Endothelial cell of umbilical vein (primary cell): ENCODE data around the gene SMARCA1. TPM values are rescaled to one million over a fixed set of nuclear protein-coding genes. Genes with fewer than 3 reads are reported as not detected.

Source experiments
- BruUV-seq: library from RNA; stranded (reverse); fragments of 400-500 nt; replicated peaks from 2 replicates; lab custom pipeline; 2021; lab: Mats Ljungman, UMichigan
- CTCF ChIA-PET: fragments of 300-600, 350-600 bp; sonication (Branson Sonifier 250); formaldehyde crosslinking; loops from one replicate; lab custom pipeline; 2021; ENCODE audit warnings: antibody characterized with exemption, inconsistent platforms; lab: Charles Lee
- POLR2A ChIA-PET: fragments of 300-600, 350-600 bp; sonication (Branson Sonifier 250); formaldehyde crosslinking; loops from one replicate; lab custom pipeline; 2021; ENCODE audit warnings: antibody characterized with exemption, inconsistent platforms; lab: Charles Lee
- DNase-seq: peaks from one replicate; pipeline ENCODE4 v3.0.0-alpha.2; 2011; ENCODE audit warnings: low read depth, low spot score
- FAIRE-seq: peaks from 2 replicates; lab custom pipeline; 2011; peaks lifted over from hg19 to GRCh38; lab: Jason Lieb, UNC
- H2AFZ ChIP-seq: 2 replicates; pipeline ENCODE4 v1.6.0; 2012; ENCODE audit warnings: low read depth, low read length, control low read depth, inconsistent platforms
- H3K27ac ChIP-seq: 2 replicates; pipeline ENCODE4 v1.5.1; 2011; ENCODE audit warnings: low read depth, mild to moderate bottlenecking, control low read depth, low read length, moderate library complexity; ENCODE audit not compliant: insufficient read depth
- H3K27me3 ChIP-seq, 2 experiments: 2 replicates each; pipeline versions ENCODE4 v1.6.0 to v1.6.1; 2011; ENCODE audit warnings: low read length in 2 of 2, mixed read lengths in 1 of 2; ENCODE audit not compliant: control insufficient read depth in 2 of 2, insufficient read depth in 2 of 2
- H3K36me3 ChIP-seq, 2 experiments: 2 replicates in 1 of 2; 3 replicates in 1 of 2; pipeline ENCODE4 v1.5.1; 2011; ENCODE audit warnings: low read length in 2 of 2, mild to moderate bottlenecking in 1 of 2, moderate library complexity in 1 of 2; ENCODE audit not compliant: control insufficient read depth in 2 of 2, insufficient read depth in 2 of 2; ENCODE audit errors: extremely low read depth in 1 of 2
- H3K4me1 ChIP-seq: 3 replicates; pipeline ENCODE4 v1.5.1; 2011; ENCODE audit warnings: mild to moderate bottlenecking, low read length; ENCODE audit not compliant: control insufficient read depth, insufficient read depth; ENCODE audit errors: extremely low read depth
- H3K4me2 ChIP-seq: 2 replicates; pipeline ENCODE4 v1.6.1; 2011; ENCODE audit warnings: low read length, control low read depth, mixed read lengths; ENCODE audit not compliant: insufficient read depth
- H3K4me3 ChIP-seq, 3 experiments: fragments of 200-600 bp in 1 of 3; sonication (generic), shearing (Covaris generic) in 1 of 3; replicated peaks in 1 of 3; 2 replicates each; pipeline ENCODE4 v1.5.1; 2011 to 2016; ENCODE audit warnings: control low read depth in 3 of 3, low read length in 3 of 3, mild to moderate bottlenecking in 2 of 3, inconsistent platforms in 1 of 3, low read depth in 1 of 3, moderate library complexity in 1 of 3; ENCODE audit not compliant: insufficient read depth in 1 of 3
- H3K79me2 ChIP-seq: 2 replicates; pipeline ENCODE4 v1.6.0; 2012; ENCODE audit warnings: low read length, inconsistent platforms; ENCODE audit not compliant: control insufficient read depth, insufficient read depth
- H3K9ac ChIP-seq: replicated peaks from 2 replicates; pipeline ENCODE3; 2011; ENCODE audit warnings: low read length, control low read depth; ENCODE audit not compliant: insufficient read depth; ENCODE audit errors: extremely low read depth
- H3K9me1 ChIP-seq: replicated peaks from 3 replicates; pipeline ENCODE4 v1.6.0; 2011; ENCODE audit warnings: mild to moderate bottlenecking, low read length; ENCODE audit not compliant: control insufficient read depth, insufficient read depth; ENCODE audit errors: extremely low read depth
- H3K9me3 ChIP-seq: replicated peaks from 2 replicates; pipeline ENCODE4 v1.5.1; 2012; ENCODE audit warnings: low read length, inconsistent platforms; ENCODE audit not compliant: control insufficient read depth, insufficient read depth
- H4K20me1 ChIP-seq: replicated peaks from 2 replicates; pipeline ENCODE3; 2011; ENCODE audit warnings: mild to moderate bottlenecking, low read length; ENCODE audit not compliant: control insufficient read depth, insufficient read depth; ENCODE audit errors: extremely low read depth
- EZH2 ChIP-seq: IDR thresholded peaks from 2 replicates; pipeline ENCODE4 v1.6.1; 2012; ENCODE audit warnings: borderline replicate concordance, low read depth, mild to moderate bottlenecking, moderate library complexity, low read length, inconsistent platforms; ENCODE audit not compliant: severe bottlenecking
- FOS ChIP-seq: IDR thresholded peaks from 2 replicates; pipeline ENCODE4 v1.6.1; 2011; ENCODE audit warnings: mild to moderate bottlenecking, low read length, moderate library complexity, borderline replicate concordance; ENCODE audit not compliant: insufficient read depth
- GATA2 ChIP-seq: IDR thresholded peaks from 2 replicates; pipeline ENCODE4 v1.7.0; 2011; ENCODE audit warnings: low read depth, mild to moderate bottlenecking, moderate library complexity, mixed read lengths, low read length; ENCODE audit not compliant: insufficient read length, insufficient read depth
- JUN ChIP-seq: IDR thresholded peaks from 2 replicates; pipeline ENCODE4 v1.6.1; 2011; ENCODE audit warnings: borderline replicate concordance, low read depth; ENCODE audit not compliant: insufficient read length, insufficient read depth
- MYC ChIP-seq: IDR thresholded peaks from one replicate; pipeline ENCODE4 v1.6.1; 2011; ENCODE audit warnings: mild to moderate bottlenecking, low read depth, low read length
- POLR2A ChIP-seq: IDR thresholded peaks from 2 replicates; pipeline ENCODE4 v1.6.1; 2012; ENCODE audit warnings: low read depth, mild to moderate bottlenecking, control low read depth, low read length
- POLR2AphosphoS5 ChIP-seq: IDR thresholded peaks from 2 replicates; pipeline ENCODE4 v1.6.1; 2012; ENCODE audit warnings: low read depth, mild to moderate bottlenecking, control low read depth, low read length, moderate library complexity; ENCODE audit not compliant: insufficient read depth
- dilution Hi-C: fragments of 300-500 bp; cut with MboI; formaldehyde crosslinking; loops from one replicate; pipeline ENCODE4 v1.15.0; 2019; ENCODE audit warnings: low sequenced_read_pairs; ENCODE audit not compliant: extremely low pct_ligation_motif_present
- intact Hi-C: fragments of 100-400 bp; cut with micrococcal nuclease; formaldehyde crosslinking; loops from one replicate; pipeline ENCODE4 v1.10.0; 2022
- polyA plus RNA-seq, 4 experiments: library from polyadenylated mRNA; depleted of rRNA in 3 of 4; stranded (reverse) in 3 of 4; unstranded in 1 of 4; fragments of >200 nt; gene quantifications; 2 replicates each; pipeline versions ENCODE4 v1.2.1 to v1.2.3, GENCODE V29; 2011 to 2012; ENCODE audit warnings: missing spikeins in 1 of 4
- total RNA-seq: library from RNA; stranded (reverse); gene quantifications from 2 replicates; pipeline ENCODE4 v1.2.3, GENCODE V29; 2021
- TF ChIP-seq, protein P1 (sequence below), 2 donors: IDR thresholded peaks; 1 replicate in 1 of 2; 2 replicates in 1 of 2; pipeline ENCODE4 v1.5.1; 2011; ENCODE audit warnings: low read length in 2 of 2, mild to moderate bottlenecking in 2 of 2, moderate library complexity in 2 of 2, control low read depth in 1 of 2, inconsistent platforms in 1 of 2, low read depth in 1 of 2; ENCODE audit not compliant: insufficient read depth in 1 of 2; ENCODE audit errors: extremely low read depth in 1 of 2
- TF ChIP-seq, protein P2 (sequence below): IDR thresholded peaks from 2 replicates; pipeline ENCODE4 v1.6.1; 2011; ENCODE audit not compliant: insufficient read depth, insufficient read length

Gene SMARCA1
- total and polyA plus RNA-seq, 2 donors (not counting 3 experiments of a cell fraction or from before 2014, with no cell fraction given) = 8.3 to 29.7 TPM

DNA sequence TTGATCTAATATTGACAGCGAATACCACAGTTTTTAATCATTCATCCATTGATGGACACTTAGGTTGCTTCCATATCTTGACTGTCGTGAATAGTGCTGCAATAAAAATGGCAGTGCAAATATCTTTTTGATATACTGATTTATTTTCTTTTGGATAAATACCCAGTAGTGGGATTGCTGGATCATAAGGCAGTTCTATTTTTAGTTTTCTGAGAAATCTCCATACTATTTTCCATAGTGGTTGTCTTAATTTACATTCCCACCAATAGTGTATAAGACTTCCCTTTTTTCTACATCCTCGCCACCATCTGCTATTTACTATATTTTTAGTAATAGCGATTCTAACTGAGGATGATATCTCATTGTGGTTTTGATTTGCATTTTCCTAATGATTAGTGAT is 100.1 kb downstream of the SMARCA1 start:
- Histone ChIP-seq H3K4me1 (no peaks in the 10 kb centered on the region), H2AFZ (no peak overlapping the region), H3K9me3 (no peaks in the 10 kb centered on the region), H3K9me1 (no peaks in the 10 kb centered on the region), H3K4me2 (no peak overlapping the region), H3K36me3 (no peaks in the 10 kb centered on the region), H4K20me1 (no peaks in the 10 kb centered on the region), H3K27me3 (no peaks in the 10 kb centered on the region), H3K4me3 (no peak overlapping the region), H3K9ac (no peak overlapping the region), H3K79me2 (no peaks in the 10 kb centered on the region), H3K27ac (no peak overlapping the region)
- DNase-seq (no peak), FAIRE-seq (no peak)
- dilution Hi-C loops (no loop called here), intact Hi-C loops (no loop called here)
- TF ChIP-seq JUN = no peak
- no peak for TF ChIP-seq MYC
- TF ChIP-seq POLR2A = no peak
- no peak for TF ChIP-seq FOS
- TF ChIP-seq, protein P1, sequence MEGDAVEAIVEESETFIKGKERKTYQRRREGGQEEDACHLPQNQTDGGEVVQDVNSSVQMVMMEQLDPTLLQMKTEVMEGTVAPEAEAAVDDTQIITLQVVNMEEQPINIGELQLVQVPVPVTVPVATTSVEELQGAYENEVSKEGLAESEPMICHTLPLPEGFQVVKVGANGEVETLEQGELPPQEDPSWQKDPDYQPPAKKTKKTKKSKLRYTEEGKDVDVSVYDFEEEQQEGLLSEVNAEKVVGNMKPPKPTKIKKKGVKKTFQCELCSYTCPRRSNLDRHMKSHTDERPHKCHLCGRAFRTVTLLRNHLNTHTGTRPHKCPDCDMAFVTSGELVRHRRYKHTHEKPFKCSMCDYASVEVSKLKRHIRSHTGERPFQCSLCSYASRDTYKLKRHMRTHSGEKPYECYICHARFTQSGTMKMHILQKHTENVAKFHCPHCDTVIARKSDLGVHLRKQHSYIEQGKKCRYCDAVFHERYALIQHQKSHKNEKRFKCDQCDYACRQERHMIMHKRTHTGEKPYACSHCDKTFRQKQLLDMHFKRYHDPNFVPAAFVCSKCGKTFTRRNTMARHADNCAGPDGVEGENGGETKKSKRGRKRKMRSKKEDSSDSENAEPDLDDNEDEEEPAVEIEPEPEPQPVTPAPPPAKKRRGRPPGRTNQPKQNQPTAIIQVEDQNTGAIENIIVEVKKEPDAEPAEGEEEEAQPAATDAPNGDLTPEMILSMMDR (IDR thresholded peaks at IDR 0.05; ENCODE audit: extremely low read depth in 1 of 2, insufficient read depth in 1 of 2, low read depth in 1 of 2, low read length in 2 of 2) = no peak
- TF ChIP-seq, protein P2, sequence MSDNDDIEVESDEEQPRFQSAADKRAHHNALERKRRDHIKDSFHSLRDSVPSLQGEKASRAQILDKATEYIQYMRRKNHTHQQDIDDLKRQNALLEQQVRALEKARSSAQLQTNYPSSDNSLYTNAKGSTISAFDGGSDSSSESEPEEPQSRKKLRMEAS = no peak
- no peak for TF ChIP-seq EZH2
- TF ChIP-seq GATA2 = no peak
- TF ChIP-seq POLR2AphosphoS5 = no peak
- POLR2A ChIA-PET = no interaction called here
- no TSS peak for BruUV-seq
- CTCF ChIA-PET = no interaction called here
